ENCODE data around the gene C6orf47. TPM values are rescaled to one million over a fixed set of nuclear protein-coding genes. Genes with fewer than 3 reads are reported as not detected.

C6orf47 gene
- total and polyA plus RNA-seq, 2 of the 13 experiments (the other 11 are each of a cell fraction or from before 2014, with no cell fraction given): 1.7 to 18.1 TPM

DNA sequence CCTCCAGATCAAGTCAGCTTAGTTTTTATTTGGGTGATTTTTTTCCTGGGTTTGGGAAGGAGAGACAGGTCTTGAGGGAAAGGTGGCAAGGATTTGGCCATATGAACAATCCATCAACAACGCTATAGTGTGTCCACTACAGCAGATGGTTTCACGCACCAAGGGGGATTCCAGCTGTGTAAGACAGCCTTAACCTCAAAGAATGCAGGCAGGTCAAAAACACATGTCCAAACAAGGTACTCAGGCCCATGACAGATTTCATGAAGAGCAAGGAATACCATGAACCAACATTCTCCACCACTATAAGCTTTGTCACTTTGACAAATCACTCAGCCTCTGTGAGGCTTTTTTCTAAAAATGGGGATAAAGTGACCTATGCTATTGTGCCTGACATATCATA lies 43.6 kb downstream of the C6orf47 start:
- ChIA-PET CTCF (ENCODE audit: low intra/inter-chr PET ratio, low total read pairs) (no interaction called here), POLR2A (no interaction called here)
- ATAC-seq (no peak), FAIRE-seq (no peak), DNase-seq (ENCODE audit: low spot score) (no peak)
- Histone ChIP-seq H3K4me2 (ENCODE audit: low read depth, low read length) (no peak overlapping the region), H4K20me1 (ENCODE audit: insufficient read depth, low read length) (peaks cover under 1% of the 10 kb centered on the region; the same call in 1 of the 2 replicates), H3K4me3 (replicated peaks in 1 of 3; ENCODE audit: insufficient read depth in 1 of 3, low read depth in 2 of 3, low read length in 3 of 3) (no peak overlapping the region), H3K79me2 (ENCODE audit: insufficient read depth, low read length) (peaks cover 13% of the 10 kb centered on the region), H2AFZ (ENCODE audit: low read length) (no peak overlapping the region), H3K9ac (ENCODE audit: insufficient read depth, low read depth, low read length) (no peak overlapping the region), H3K4me1 (ENCODE audit: insufficient read depth, low read length) (peaks cover 44% of the 10 kb centered on the region), H3K36me3 (replicated peaks in 1 of 2; ENCODE audit: control insufficient read depth in 1 of 2, insufficient read depth in 2 of 2, low read length in 2 of 2) (no peaks in the 10 kb centered on the region), H3K27ac (ENCODE audit: extremely low read length, insufficient read depth, low read length) (no peak overlapping the region), H3K27me3 (ENCODE audit: control insufficient read depth in 1 of 2, insufficient read depth in 2 of 2, low read length in 2 of 2) (no peaks in the 10 kb centered on the region; a peak in 1 of 5 replicates), H3K9me3 (ENCODE audit: low read length) (no peaks in the 10 kb centered on the region)
- 56% methylated on average over 2 of the region's 2 CpGs for WGBS (ENCODE audit: low lambda C conversion rate)
- in situ Hi-C loops (cut with HindIII; ENCODE audit: extremely low pct_ligation_motif_present, low pct_unique_long_range_greater_than_20kb): no loop called here
- BruUV-seq (replicated peaks): no TSS peak
- intact Hi-C loops (cut with micrococcal nuclease; ENCODE audit: unreplicated experiment): no loop called here
- TF ChIP-seq CC2D1A (CRISPR knock-in tag; IDR thresholded peaks at IDR 0.05): no peak
- no peak for TF ChIP-seq NFIC (IDR thresholded peaks at IDR 0.05; ENCODE audit: low read length)
- no peak for TF ChIP-seq ZNF629 (CRISPR knock-in tag; conservative IDR thresholded peaks at IDR 0.05)
- TF ChIP-seq DR1 (CRISPR knock-in tag; IDR thresholded peaks at IDR 0.05): no peak
- TF ChIP-seq RFX5 (IDR thresholded peaks at IDR 0.05; ENCODE audit: low read depth, low read length): no peak
- TF ChIP-seq SP5 (CRISPR knock-in tag; IDR thresholded peaks at IDR 0.05; ENCODE audit: borderline replicate concordance, low read depth): no peak
- no peak for TF ChIP-seq ZSCAN31 (CRISPR knock-in tag; IDR thresholded peaks at IDR 0.05; ENCODE audit: low read depth)
- TF ChIP-seq ZNF644 (CRISPR knock-in tag; IDR thresholded peaks at IDR 0.05; ENCODE audit: low read depth): no peak
- TF ChIP-seq BRCA1 (CRISPR knock-in tag; IDR thresholded peaks at IDR 0.05): no peak
- no peak for TF ChIP-seq KDM6A (CRISPR knock-in tag; IDR thresholded peaks at IDR 0.05; ENCODE audit: low read depth)
- TF ChIP-seq FOXA3 (CRISPR knock-in tag; IDR thresholded peaks at IDR 0.05): no peak
- TF ChIP-seq SNRNP70 (IDR thresholded peaks at IDR 0.05; ENCODE audit: low read depth, low read length): no peak
- no peak for TF ChIP-seq RFXAP (CRISPR knock-in tag; IDR thresholded peaks at IDR 0.05; ENCODE audit: borderline replicate concordance)
- TF ChIP-seq RBM22 (optimal IDR thresholded peaks at IDR 0.05; ENCODE audit: low read length): no peak
- TF ChIP-seq ZNF598 (CRISPR knock-in tag; IDR thresholded peaks at IDR 0.05; ENCODE audit: borderline replicate concordance): no peak
- no peak for TF ChIP-seq FOSL2 (CRISPR knock-in tag; IDR thresholded peaks at IDR 0.05)
- no peak for TF ChIP-seq GATAD1 (CRISPR knock-in tag; IDR thresholded peaks at IDR 0.05)
- TF ChIP-seq ZNF296 (CRISPR knock-in tag; conservative IDR thresholded peaks at IDR 0.05): no peak
- no peak for TF ChIP-seq NRL (CRISPR knock-in tag; IDR thresholded peaks at IDR 0.05; ENCODE audit: borderline replicate concordance)
- no peak for TF ChIP-seq CBX1 (IDR thresholded peaks at IDR 0.05; ENCODE audit: low read depth)

Measured in HepG2 (cell line).